ENCODE measurements around the gene NTN4.

The NTN4 gene

DNA sequence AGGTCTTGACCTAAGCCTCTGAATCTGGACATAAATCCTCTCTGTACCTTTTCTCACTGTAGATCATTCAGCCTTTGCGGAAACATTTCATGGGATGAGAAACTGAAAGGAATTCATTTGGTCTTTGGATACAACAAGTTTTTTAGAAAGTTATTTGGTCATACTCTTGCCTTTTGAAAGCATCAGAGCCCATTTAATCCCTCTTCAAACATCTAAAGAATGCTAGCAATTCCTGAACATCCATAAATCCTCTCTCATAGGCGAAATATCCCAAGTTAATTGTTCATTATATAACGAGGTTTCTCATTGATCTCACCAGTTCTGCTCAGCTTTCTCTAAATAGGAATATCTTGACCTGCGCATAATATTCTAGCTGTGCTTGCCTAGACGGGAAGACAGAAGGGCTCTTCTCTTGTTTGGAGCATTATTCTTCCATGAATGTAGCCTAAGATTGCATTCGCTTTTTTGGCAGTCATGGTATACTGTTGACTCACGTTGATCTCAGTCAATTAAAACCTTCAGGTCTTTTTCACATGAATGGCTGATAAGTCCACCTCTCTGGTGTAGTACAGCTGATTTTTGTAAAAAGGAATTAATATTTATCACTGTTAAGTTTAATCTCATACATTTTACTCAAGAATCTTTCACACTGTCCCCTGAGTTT is 24.1 kb downstream of the NTN4 start:
- Histone ChIP-seq H2BK15ac (replicated peaks; ENCODE audit: low read depth) (no peak overlapping the region), H3K23ac (ENCODE audit: low read length) (no peak overlapping the region), H3K27ac (ENCODE audit: low read depth, low read length) (no peak overlapping the region), H3K36me3 (ENCODE audit: control insufficient read depth, insufficient read depth, low read length) (no peaks in the 10 kb centered on the region), H2AK5ac (ENCODE audit: low read length) (no peak overlapping the region), H3K27me3 (ENCODE audit: insufficient read depth, low read length, poor library complexity) (no peaks in the 10 kb centered on the region), H3K18ac (ENCODE audit: low read length) (no peak overlapping the region), H3K56ac (ENCODE audit: low read length) (no peak overlapping the region), H2BK5ac (ENCODE audit: low read length) (no peak overlapping the region), H3K4me1 (ENCODE audit: control insufficient read depth, low read depth, low read length) (no peaks in the 10 kb centered on the region), H2BK120ac (ENCODE audit: low read depth, low read length) (no peak overlapping the region), H3K4me3 (ENCODE audit: low read length) (no peak overlapping the region), H3K4ac (ENCODE audit: low read depth, low read length) (no peak overlapping the region), H4K5ac (ENCODE audit: low read length) (no peak overlapping the region), H3K79me2 (ENCODE audit: control insufficient read depth, insufficient read depth, low read length) (no peaks in the 10 kb centered on the region), H3K4me2 (ENCODE audit: low read length) (no peak overlapping the region), H3K9ac (ENCODE audit: low read length) (no peak overlapping the region), H4K8ac (ENCODE audit: low read depth, low read length) (no peak overlapping the region), H3K79me1 (ENCODE audit: low read length) (no peaks in the 10 kb centered on the region)
- WGBS (ENCODE audit: extremely low coverage, insufficient coverage, low lambda C conversion rate) = no CpG with 5 or more reads among the region's 7 CpGs
- no peak for DNase-seq

DNA sequence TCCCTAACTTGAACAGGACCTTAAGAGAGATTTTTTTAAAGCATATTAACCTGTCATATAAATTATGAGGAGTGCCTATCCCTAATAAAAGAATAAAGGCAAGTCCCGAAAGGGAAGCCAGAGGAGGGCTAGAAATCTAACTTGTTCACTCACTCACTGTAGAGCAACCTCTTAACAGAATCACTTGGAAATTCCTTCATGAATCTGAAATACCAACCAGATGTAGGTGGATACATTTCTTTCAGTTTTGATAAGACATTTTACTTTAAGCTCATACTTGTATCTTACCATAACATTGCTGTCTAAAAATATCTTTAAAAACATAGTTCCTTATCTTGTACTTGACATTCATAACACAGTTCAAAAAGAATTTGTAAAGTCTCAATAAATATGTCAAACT is 25.7 kb downstream of the NTN4 start:
- H3K4ac ChIP-seq (ENCODE audit: low read depth, low read length) = no peak overlapping the region
- no peak overlapping the region for H2BK15ac ChIP-seq (replicated peaks; ENCODE audit: low read depth)
- no peak overlapping the region for H4K8ac ChIP-seq (ENCODE audit: low read depth, low read length)
- no peak overlapping the region for H3K23ac ChIP-seq (ENCODE audit: low read length)
- H2BK5ac ChIP-seq (ENCODE audit: low read length) = no peak overlapping the region
- H4K5ac ChIP-seq (ENCODE audit: low read length) = no peak overlapping the region
- no CpG with 5 or more reads among the region's 1 CpG for WGBS (ENCODE audit: extremely low coverage, insufficient coverage, low lambda C conversion rate)
- no peaks in the 10 kb centered on the region for H3K4me1 ChIP-seq (ENCODE audit: control insufficient read depth, low read depth, low read length)
- DNase-seq = no peak
- no peaks in the 10 kb centered on the region for H3K79me1 ChIP-seq (ENCODE audit: low read length)
- no peak overlapping the region for H2AK5ac ChIP-seq (ENCODE audit: low read length)
- no peak overlapping the region for H3K27ac ChIP-seq (ENCODE audit: low read depth, low read length)
- no peak overlapping the region for H3K9ac ChIP-seq (ENCODE audit: low read length)
- no peaks in the 10 kb centered on the region for H3K27me3 ChIP-seq (ENCODE audit: insufficient read depth, low read length, poor library complexity)
- no peak overlapping the region for H3K4me3 ChIP-seq (ENCODE audit: low read length)
- H3K18ac ChIP-seq (ENCODE audit: low read length) = no peak overlapping the region
- H3K56ac ChIP-seq (ENCODE audit: low read length) = no peak overlapping the region
- no peak overlapping the region for H2BK120ac ChIP-seq (ENCODE audit: low read depth, low read length)
- no peaks in the 10 kb centered on the region for H3K79me2 ChIP-seq (ENCODE audit: control insufficient read depth, insufficient read depth, low read length)
- H3K4me2 ChIP-seq (ENCODE audit: low read length) = no peak overlapping the region
- H3K36me3 ChIP-seq (ENCODE audit: control insufficient read depth, insufficient read depth, low read length) = no peaks in the 10 kb centered on the region

DNA sequence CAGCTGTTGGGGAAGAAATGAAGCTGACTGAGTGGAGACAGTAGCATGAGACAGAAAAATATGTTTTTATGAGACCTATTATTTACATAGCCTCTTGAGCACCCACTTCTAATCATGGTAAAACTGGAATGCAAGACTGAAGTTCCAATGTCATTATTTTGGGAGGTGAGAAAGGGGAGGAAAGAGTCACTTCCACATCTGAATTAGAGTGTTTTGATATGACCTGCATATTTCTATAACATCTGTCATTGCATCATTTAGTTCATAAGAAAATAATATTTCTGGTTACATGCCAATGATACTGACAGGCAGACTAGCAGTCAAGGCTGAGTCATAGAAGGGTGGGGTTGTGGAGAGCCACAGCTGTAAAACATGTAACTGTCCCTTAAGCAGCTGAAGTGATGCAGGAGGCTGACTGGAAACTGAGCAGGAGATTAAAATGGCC is 26.7 kb downstream of the NTN4 start:
- H3K79me2 ChIP-seq (ENCODE audit: control insufficient read depth, insufficient read depth, low read length) = no peaks in the 10 kb centered on the region
- H2BK120ac ChIP-seq (ENCODE audit: low read depth, low read length) = no peak overlapping the region
- DNase-seq = no peak
- no peak overlapping the region for H3K56ac ChIP-seq (ENCODE audit: low read length)
- H3K27ac ChIP-seq (ENCODE audit: low read depth, low read length) = no peak overlapping the region
- no peak overlapping the region for H3K23ac ChIP-seq (ENCODE audit: low read length)
- no peak overlapping the region for H3K4ac ChIP-seq (ENCODE audit: low read depth, low read length)
- H2BK15ac ChIP-seq (replicated peaks; ENCODE audit: low read depth) = no peak overlapping the region
- H2BK5ac ChIP-seq (ENCODE audit: low read length) = no peak overlapping the region
- H3K27me3 ChIP-seq (ENCODE audit: insufficient read depth, low read length, poor library complexity) = no peaks in the 10 kb centered on the region
- H3K4me1 ChIP-seq (ENCODE audit: control insufficient read depth, low read depth, low read length) = no peaks in the 10 kb centered on the region
- H3K9ac ChIP-seq (ENCODE audit: low read length) = no peak overlapping the region
- H3K79me1 ChIP-seq (ENCODE audit: low read length) = no peaks in the 10 kb centered on the region
- H3K18ac ChIP-seq (ENCODE audit: low read length) = no peak overlapping the region
- H3K36me3 ChIP-seq (ENCODE audit: control insufficient read depth, insufficient read depth, low read length) = no peaks in the 10 kb centered on the region
- no peak overlapping the region for H3K4me2 ChIP-seq (ENCODE audit: low read length)
- H2AK5ac ChIP-seq (ENCODE audit: low read length) = no peak overlapping the region
- no peak overlapping the region for H3K4me3 ChIP-seq (ENCODE audit: low read length)
- H4K8ac ChIP-seq (ENCODE audit: low read depth, low read length) = no peak overlapping the region
- H4K5ac ChIP-seq (ENCODE audit: low read length) = no peak overlapping the region

DNA sequence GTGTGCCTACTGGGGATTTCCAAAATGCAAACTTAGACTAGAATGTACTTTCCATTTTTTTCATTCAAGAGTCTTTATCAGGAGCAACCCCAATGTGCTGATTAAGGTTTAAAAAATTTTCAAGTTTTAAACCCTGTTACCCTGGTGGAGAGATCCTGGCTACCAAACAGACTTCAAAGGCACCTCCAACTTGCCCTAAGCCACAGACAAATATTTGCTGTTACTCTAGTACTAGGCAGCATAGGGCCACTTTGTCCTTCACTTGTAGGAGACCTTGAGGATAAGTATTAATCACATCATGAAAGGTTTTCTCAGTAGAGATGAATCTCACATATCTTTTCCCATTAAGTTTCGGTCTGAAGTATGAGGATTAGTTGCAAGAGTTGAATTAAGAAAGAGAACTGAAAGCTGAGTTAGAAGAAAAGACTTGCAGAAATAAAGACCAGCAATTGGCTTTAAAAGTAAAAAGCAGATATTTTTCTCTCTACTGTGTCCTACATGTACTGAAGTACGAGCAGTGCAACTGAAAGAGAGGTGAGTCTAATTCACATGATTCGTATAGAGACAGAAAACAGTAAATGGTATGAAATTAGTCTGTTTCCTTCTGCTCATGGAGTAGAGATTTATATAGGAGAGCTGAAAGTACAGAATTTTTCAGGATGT is 28.3 kb downstream of the NTN4 start:
- no peak overlapping the region for H3K4me3 ChIP-seq (ENCODE audit: low read length)
- WGBS (ENCODE audit: extremely low coverage, insufficient coverage, low lambda C conversion rate) = no CpG with 5 or more reads among the region's 3 CpGs

DNA sequence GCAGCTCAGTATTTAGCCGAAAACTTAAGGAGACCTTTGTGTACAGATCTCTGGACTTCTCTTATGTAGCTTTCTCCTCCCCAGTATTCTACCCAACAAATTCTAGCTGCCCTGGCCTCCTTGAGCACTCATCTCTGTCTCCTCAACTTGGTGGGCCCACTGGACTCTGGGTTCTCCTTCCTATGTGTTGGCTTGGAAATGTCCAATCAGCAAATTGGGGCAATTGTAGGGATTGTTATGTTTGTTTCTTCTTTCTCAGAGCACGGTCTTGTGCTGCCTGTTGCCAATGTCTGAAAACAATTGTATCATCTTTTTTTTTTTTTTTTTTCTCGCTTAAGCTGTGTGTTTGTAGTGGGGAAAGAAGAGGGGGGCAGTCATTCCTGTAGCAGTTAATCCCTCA is 30.2 kb downstream of the NTN4 start:
- Histone ChIP-seq H3K27me3 (ENCODE audit: insufficient read depth, low read length, poor library complexity) (no peaks in the 10 kb centered on the region), H3K4me1 (ENCODE audit: control insufficient read depth, low read depth, low read length) (peaks cover 3% of the 10 kb centered on the region), H3K27ac (ENCODE audit: low read depth, low read length) (no peak overlapping the region), H3K4me3 (ENCODE audit: low read length) (no peak overlapping the region), H2AK5ac (ENCODE audit: low read length) (no peak overlapping the region), H3K56ac (ENCODE audit: low read length) (no peak overlapping the region), H3K79me2 (ENCODE audit: control insufficient read depth, insufficient read depth, low read length) (no peaks in the 10 kb centered on the region), H3K18ac (ENCODE audit: low read length) (no peak overlapping the region), H4K8ac (ENCODE audit: low read depth, low read length) (no peak overlapping the region), H3K23ac (ENCODE audit: low read length) (no peak overlapping the region), H3K4ac (ENCODE audit: low read depth, low read length) (no peak overlapping the region), H4K5ac (ENCODE audit: low read length) (no peak overlapping the region), H3K9ac (ENCODE audit: low read length) (no peak overlapping the region), H3K79me1 (ENCODE audit: low read length) (no peaks in the 10 kb centered on the region), H2BK15ac (replicated peaks; ENCODE audit: low read depth) (no peak overlapping the region), H2BK5ac (ENCODE audit: low read length) (no peak overlapping the region), H2BK120ac (ENCODE audit: low read depth, low read length) (no peak overlapping the region), H3K36me3 (ENCODE audit: control insufficient read depth, insufficient read depth, low read length) (no peaks in the 10 kb centered on the region), H3K4me2 (ENCODE audit: low read length) (no peak overlapping the region)
- no CpG with 5 or more reads among the region's 3 CpGs for WGBS (ENCODE audit: extremely low coverage, insufficient coverage, low lambda C conversion rate)
- DNase-seq = no peak

More for the DNA sequence above, 28.3 kb downstream of the NTN4 start:
- H3K4ac ChIP-seq (ENCODE audit: low read depth, low read length) = no peak overlapping the region
- no peak overlapping the region for H3K9ac ChIP-seq (ENCODE audit: low read length)
- H3K4me1 ChIP-seq (ENCODE audit: control insufficient read depth, low read depth, low read length) = no peaks in the 10 kb centered on the region
- no peak overlapping the region for H3K56ac ChIP-seq (ENCODE audit: low read length)
- no peak overlapping the region for H2BK120ac ChIP-seq (ENCODE audit: low read depth, low read length)
- no peaks in the 10 kb centered on the region for H3K27me3 ChIP-seq (ENCODE audit: insufficient read depth, low read length, poor library complexity)
- no peak overlapping the region for H2AK5ac ChIP-seq (ENCODE audit: low read length)
- H3K23ac ChIP-seq (ENCODE audit: low read length) = no peak overlapping the region
- no peak overlapping the region for H4K5ac ChIP-seq (ENCODE audit: low read length)
- DNase-seq = no peak
- no peak overlapping the region for H4K8ac ChIP-seq (ENCODE audit: low read depth, low read length)
- H3K79me2 ChIP-seq (ENCODE audit: control insufficient read depth, insufficient read depth, low read length) = no peaks in the 10 kb centered on the region
- H3K4me2 ChIP-seq (ENCODE audit: low read length) = no peak overlapping the region
- H3K79me1 ChIP-seq (ENCODE audit: low read length) = no peaks in the 10 kb centered on the region
- H3K18ac ChIP-seq (ENCODE audit: low read length) = no peak overlapping the region
- no peak overlapping the region for H2BK5ac ChIP-seq (ENCODE audit: low read length)
- H3K27ac ChIP-seq (ENCODE audit: low read depth, low read length) = no peak overlapping the region
- no peak overlapping the region for H2BK15ac ChIP-seq (replicated peaks; ENCODE audit: low read depth)
- H3K36me3 ChIP-seq (ENCODE audit: control insufficient read depth, insufficient read depth, low read length) = no peaks in the 10 kb centered on the region

DNA sequence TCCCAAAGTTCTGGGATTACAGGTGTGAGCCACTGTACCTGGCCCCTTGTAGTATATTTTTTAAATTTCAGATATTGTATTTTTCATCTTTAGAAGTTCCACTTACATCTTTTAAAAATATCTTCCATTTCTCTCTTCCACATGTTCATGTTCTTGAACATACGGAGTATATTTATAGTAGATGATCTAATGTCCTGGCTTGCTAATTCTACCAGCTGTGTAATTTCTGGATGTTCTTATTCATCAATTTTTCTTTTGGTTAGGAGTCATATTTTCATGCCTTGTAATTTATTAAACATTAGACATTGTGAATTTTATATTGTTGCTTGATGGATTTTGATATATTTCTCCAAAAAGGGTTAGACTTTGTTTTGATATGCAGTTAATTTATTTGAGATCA is 30.8 kb downstream of the NTN4 start:
- Histone ChIP-seq H3K79me2 (ENCODE audit: control insufficient read depth, insufficient read depth, low read length) (no peaks in the 10 kb centered on the region), H3K23ac (ENCODE audit: low read length) (no peak overlapping the region), H3K79me1 (ENCODE audit: low read length) (no peaks in the 10 kb centered on the region), H2BK15ac (replicated peaks; ENCODE audit: low read depth) (no peak overlapping the region), H3K4ac (ENCODE audit: low read depth, low read length) (no peak overlapping the region), H2BK5ac (ENCODE audit: low read length) (no peak overlapping the region), H3K27me3 (ENCODE audit: insufficient read depth, low read length, poor library complexity) (no peaks in the 10 kb centered on the region), H4K8ac (ENCODE audit: low read depth, low read length) (no peak overlapping the region), H3K4me3 (ENCODE audit: low read length) (no peak overlapping the region), H3K4me1 (ENCODE audit: control insufficient read depth, low read depth, low read length) (peaks cover 7% of the 10 kb centered on the region), H3K36me3 (ENCODE audit: control insufficient read depth, insufficient read depth, low read length) (no peaks in the 10 kb centered on the region), H4K5ac (ENCODE audit: low read length) (no peak overlapping the region), H3K56ac (ENCODE audit: low read length) (no peak overlapping the region), H3K9ac (ENCODE audit: low read length) (no peak overlapping the region), H3K18ac (ENCODE audit: low read length) (no peak overlapping the region), H2AK5ac (ENCODE audit: low read length) (no peak overlapping the region), H3K27ac (ENCODE audit: low read depth, low read length) (no peak overlapping the region), H2BK120ac (ENCODE audit: low read depth, low read length) (no peak overlapping the region), H3K4me2 (ENCODE audit: low read length) (no peak overlapping the region)
- no CpG with 5 or more reads among the region's 1 CpG for WGBS (ENCODE audit: extremely low coverage, insufficient coverage, low lambda C conversion rate)
- DNase-seq = no peak
